WI38 (cell line): ENCODE data around the gene UNC13B.

Experiments used
- H3K4me3 ChIP-seq: 2 replicates; pipeline ENCODE4 v1.5.1; 2011; ENCODE audit warnings: low read depth, mild to moderate bottlenecking, control low read depth, low read length
- TF ChIP-seq, protein P1 (sequence below): IDR thresholded peaks from 2 replicates; pipeline ENCODE4 v1.5.1; 2012; ENCODE audit warnings: low read depth, mild to moderate bottlenecking, control low read depth, low read length

The UNC13B gene

DNA sequence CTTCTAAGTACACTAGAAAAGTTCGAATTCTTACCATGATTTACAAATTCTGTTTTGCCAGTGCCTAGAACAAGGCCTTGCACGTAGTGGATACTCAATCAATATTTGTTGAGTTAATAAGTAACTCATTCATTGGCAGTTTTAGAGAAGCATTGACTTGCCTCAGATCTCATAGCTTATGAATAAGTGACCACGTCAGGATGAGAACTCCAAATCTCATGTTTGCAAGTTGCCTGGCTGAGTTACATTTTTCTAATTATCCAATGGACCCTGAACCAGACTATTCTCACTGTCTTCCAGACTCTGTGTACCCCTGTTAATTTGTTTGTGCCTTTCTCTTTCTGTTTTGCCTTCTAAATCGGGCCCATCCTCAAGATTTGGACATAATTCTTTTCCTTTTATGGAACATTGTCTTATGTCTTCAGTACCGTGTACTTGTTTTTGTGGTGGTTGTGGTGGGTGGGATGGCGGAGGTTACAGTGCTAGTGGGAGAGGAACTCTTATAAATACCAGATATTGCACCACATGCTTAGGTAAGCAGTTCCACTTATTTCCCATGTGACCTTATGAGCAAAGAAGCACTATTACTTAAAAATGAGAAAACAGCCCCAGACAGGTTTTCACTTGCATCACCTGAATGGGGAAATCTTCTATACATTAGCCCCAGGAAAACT, 96.3 kb downstream of the UNC13B start:
- H3K4me3 ChIP-seq = no peak overlapping the region
- TF ChIP-seq, protein P1, sequence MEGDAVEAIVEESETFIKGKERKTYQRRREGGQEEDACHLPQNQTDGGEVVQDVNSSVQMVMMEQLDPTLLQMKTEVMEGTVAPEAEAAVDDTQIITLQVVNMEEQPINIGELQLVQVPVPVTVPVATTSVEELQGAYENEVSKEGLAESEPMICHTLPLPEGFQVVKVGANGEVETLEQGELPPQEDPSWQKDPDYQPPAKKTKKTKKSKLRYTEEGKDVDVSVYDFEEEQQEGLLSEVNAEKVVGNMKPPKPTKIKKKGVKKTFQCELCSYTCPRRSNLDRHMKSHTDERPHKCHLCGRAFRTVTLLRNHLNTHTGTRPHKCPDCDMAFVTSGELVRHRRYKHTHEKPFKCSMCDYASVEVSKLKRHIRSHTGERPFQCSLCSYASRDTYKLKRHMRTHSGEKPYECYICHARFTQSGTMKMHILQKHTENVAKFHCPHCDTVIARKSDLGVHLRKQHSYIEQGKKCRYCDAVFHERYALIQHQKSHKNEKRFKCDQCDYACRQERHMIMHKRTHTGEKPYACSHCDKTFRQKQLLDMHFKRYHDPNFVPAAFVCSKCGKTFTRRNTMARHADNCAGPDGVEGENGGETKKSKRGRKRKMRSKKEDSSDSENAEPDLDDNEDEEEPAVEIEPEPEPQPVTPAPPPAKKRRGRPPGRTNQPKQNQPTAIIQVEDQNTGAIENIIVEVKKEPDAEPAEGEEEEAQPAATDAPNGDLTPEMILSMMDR = no peak

DNA sequence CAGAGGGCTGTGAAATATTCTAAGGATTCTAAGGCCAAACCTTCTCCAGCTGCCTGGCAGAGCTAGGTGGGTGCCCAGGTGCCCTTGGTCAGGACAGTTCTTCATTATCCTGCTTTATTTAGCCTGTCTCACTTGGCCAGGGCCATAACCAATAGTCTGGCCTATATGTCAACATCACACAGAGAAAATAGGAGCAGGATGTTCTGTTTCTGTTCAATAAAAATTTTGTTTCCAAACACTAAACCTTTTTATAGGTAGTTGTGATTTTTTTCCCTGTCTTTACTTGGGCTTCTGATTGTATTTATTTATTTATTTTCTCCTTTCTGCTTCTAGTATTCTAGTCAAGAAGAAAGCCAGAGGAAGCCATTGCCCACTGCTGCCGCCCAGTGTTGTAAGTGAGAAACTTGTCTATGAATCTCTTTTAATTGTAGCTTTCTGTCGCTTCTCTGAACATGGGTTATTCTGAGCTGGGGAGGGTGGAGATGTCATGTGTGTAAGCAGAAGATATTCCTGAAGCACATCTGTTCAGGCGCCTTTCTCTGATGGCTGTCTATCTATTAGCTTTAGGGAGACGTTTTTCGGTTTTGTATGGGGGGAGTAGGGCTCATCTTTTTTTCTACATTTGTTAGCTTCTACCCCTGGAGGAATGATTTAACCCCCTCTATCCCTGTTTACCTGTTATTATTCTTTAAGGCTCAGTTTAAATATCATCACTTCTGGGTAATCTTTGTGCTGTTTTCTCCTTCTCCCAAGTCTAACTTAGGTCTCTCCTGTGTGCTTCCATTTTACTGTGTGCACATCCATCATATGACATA, 97.1 kb downstream of the UNC13B start:
- no peak overlapping the region for H3K4me3 ChIP-seq
- TF ChIP-seq, protein P1 = peak; percentile 57

DNA sequence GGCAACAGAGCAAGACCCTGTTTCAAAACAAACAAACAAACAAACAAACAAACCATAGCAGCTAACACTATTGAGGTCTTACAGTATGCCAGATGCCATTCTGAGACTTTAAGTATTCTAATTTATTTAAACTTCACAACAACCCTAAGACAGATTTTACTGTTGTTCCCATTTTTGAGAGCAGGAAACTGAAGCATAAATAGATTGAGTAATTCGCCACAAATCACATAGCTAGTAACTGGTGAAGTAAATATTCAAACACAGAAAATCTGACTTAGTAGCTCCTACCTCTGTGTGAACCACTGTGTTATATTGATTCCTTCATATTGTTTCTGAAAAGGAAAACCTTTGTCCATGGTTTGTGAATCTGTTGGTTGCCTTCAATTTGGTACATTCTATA, 98.4 kb downstream of the UNC13B start:
- H3K4me3 ChIP-seq = no peak overlapping the region
- TF ChIP-seq, protein P1 = no peak

DNA sequence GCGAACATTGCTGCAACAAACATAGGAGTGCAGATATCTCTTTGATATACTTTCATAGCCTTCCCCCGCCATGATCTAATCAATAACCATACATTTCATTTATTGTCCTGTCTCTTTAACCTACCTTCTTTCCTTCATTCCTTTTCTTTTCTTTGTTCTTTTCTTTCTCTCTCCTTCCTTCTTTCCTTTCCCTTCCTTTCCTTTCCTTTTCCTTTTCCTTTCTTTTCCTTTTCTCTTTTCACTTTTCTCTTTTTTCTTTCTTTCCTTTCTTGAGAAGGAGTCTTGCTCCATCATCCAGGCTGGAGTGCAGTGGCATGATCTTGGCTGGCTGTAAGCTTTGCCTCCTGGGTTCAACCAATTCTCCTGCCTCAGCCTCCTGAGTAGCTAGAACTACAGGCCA, 100.3 kb downstream of the UNC13B start:
- TF ChIP-seq, protein P1 = no peak

DNA sequence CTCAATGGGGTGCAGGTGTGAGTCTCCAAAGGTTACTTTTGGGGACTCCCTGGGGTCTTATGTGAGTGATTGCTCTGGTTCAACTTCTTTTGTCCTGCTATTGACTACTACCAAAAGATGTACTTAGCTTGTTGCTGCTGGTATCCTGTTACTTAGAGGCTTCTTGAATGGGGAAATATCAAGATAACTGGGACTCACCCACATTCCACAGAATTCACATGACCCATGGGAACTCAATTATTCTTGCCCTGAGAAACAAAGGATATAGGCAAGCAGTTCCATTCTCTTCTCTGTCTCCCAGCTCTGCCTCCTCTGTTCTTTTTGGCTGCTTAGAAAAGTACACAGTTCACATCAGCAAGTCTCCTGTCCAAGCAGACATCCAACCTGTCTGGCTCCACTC, 105.9 kb downstream of the UNC13B start:
- TF ChIP-seq, protein P1 = no peak
- no peak overlapping the region for H3K4me3 ChIP-seq

More for the DNA sequence above, 100.3 kb downstream of the UNC13B start:
- no peak overlapping the region for H3K4me3 ChIP-seq

DNA sequence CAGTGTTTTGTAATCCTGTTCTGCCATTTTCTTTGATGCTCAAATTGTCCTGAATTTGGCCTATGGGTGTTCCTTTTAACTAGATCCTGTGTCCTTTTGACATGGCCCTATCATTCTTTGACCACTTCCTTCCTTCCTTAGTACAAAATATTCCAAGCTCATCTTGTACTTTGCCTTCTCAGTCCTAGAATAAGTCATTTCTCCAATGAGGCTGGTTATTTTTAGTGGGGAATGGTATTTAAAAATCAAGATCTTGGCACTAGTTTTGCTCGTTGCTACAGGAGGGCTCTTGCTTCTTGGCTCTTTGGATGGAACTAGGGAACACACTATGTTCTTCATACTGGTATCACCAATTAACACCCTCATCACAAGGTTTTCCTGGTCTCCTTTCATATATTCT, 108.1 kb downstream of the UNC13B start:
- TF ChIP-seq, protein P1 = no peak
- no peak overlapping the region for H3K4me3 ChIP-seq

DNA sequence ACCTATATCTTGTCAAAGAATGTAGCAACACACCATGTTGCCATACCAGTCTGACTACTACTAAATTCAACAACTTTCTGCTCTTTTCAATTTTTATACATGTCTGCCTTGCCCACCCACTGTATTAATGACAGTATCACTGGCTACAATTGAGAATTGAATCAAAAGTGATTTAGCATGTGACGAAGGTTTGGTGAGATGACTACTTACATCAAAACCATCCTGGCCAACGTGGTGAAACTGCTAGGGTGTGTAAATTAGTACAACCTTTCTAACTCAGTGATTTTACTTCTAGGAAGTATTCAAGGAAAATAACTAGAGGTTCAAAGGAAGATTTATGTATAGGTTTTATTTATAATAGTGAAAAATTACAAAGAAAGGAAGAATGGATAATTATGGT, 109.8 kb downstream of the UNC13B start:
- no peak overlapping the region for H3K4me3 ChIP-seq

More for the DNA sequence above, 109.8 kb downstream of the UNC13B start:
- TF ChIP-seq, protein P1 = no peak
